ENCODE results near the gene SLC24A1.

- no peak for TF ChIP-seq CTCF (IDR thresholded peaks at IDR 0.05; ENCODE audit: low read depth, low read length)
- no peak for TF ChIP-seq POLR2A (IDR thresholded peaks at IDR 0.05; ENCODE audit: extremely low read depth, insufficient read length)
- no peak for TF ChIP-seq MAX (IDR thresholded peaks at IDR 0.05; ENCODE audit: low read depth, low read length)
- TF ChIP-seq MYC (IDR thresholded peaks at IDR 0.05; ENCODE audit: low read depth, low read length): no peak
These were observed 32.2 kb downstream of the SLC24A1 start for GRCh38 chr15:65653801-65654521.

Data from NB4 (cell line).